GM21447 (cell line): ENCODE data around the gene KLHL2.
"Not testable (repeated sequence)": the region's sequence is repeated elsewhere in the genome, so short reads cannot be mapped to it uniquely, and the experiment has no call there.

Experiments
- ATAC-seq: cut with Tn5 transposase; IDR thresholded peaks from one replicate; pipeline ENCODE4 v1.9.1; 2021; ENCODE audit not compliant: unreplicated experiment

KLHL2 gene

DNA sequence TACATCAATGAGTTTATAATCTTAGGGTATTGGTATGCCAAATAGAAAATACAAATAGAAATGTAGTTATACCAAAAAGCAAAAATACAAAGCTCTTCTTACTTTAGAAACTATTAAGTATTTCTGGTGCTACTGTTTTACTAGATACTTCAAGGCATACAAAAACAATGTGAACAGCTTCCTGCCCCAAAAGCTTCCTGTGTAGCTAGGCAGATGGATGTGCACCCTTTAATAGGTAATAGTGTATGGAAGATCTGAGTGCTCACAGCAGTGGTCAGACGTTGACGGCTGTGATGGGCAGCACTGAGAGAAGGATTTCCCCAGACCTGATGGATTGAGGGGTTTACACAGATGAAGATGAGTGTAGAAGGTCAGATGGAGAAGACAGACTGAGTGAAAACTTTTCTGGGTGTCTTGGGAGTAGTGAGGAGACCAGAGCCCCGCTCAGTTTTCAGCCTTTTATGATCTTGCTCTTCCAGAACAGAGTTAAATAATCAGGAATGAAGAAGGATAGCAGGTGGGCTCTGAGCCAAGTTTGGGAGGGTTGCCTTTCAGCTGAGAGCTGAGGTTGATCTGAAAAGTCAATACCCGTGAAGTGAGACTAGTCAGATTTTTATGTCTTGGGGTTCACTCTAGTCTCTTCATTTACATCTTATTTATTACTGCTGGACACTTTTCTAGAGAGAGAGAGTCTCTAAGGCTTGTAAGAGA is 22.3 kb downstream of the KLHL2 start:
- ATAC-seq: not testable (repeated sequence)

DNA sequence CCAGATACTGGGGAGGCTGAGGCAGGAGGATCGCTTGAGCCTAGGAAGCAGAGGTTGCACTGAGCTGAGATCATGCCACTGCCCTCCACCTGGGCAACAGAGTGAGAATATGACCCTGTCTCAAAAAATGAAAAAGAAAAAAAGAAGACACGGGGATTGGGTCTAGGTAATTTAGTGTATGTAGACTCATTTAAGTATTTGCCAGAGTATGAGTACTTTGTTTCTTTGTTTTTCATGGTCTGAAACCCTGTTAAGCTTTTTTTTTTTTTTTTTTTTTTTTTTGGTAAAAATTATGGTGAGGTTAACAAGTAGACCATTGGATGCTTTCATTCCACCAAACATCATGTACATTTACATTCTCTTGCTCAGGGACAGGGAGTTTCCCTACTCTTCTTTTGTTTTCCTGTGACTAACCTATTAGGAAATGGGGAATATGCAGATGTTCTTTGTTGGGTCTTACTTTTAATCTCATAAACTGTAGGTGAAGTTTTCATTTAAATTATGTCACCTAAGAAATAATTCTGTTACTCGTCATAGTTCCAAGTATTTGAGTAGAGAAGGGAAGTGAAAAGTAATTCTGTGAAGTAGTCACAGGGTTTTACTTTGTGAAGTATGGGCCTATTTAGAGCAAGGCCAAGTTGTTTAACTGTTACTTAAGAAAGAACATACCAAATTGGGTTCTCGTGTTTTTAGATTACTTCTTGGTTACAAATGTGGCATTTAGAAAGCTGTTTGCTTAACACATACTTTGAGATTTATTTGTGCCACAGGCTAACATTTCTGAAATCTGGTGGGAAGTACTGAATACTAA is 25.5 kb downstream of the KLHL2 start:
- peak; percentile 62 for ATAC-seq

DNA sequence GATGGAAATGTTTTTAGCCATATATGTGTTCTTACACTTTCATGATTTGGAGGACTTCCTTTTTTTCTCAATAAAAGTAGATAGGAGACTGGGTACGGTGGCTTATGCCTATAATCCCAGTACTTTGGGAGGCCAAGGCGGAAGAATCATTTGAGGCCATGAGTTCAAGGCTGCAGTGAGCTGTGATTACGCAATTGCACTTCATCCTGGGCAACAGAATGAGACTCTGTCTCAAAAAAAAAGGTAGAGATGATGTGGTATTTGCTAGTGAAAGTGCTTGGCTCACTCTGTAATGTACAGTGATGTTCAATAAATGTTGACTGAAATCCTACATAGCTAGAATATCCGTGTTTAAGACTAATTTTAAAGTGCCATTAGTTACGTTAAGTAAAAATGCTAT is 27.4 kb downstream of the KLHL2 start:
- ATAC-seq: no peak

DNA sequence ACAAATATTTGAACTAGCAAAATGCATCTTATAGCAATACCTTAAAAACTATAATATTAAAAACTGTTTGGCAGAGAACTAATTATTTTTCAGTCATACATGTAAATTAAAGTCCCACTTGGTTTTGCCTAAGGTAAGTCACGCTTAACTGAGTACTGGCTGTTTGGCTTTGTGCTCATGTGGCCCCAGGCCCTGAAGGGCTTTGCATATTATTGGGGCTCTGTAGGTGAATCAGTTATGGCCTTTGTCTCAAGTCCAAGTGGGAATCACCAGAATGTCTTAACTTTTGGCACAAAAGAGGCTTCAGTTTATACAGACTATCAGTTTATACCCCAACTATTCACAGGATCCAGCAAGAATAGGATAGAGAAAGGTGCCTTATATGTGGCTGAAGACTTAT is 29.5 kb downstream of the KLHL2 start:
- ATAC-seq: not testable (repeated sequence)

DNA sequence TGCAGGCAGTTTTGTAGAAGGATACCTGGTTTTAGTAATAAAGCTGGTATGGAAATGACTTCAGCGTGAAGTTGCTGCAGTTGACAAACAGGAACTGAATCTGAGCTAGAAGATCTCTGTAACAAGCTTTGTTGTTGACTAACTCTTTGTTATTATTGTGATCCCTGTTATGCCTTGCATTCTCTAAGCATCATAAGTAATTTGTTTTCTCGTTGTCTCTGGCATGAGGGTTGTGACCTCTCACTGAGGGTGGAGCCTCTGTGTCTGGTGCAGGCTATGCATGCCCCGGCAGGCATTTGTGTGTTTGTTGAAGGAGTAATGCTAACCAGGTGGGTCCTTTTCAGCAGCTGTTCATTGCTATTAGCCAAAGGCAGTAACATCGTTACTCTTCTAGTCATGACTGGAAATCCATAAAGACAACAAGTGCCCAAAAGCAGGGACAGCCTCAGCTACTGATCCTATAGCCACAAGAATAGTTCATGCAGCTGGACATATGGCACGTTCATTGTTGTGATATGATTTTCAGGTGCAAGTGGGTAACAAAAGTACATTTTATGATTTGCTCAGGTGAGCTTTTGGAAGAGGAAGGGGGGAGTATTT is 30.8 kb downstream of the KLHL2 start:
- ATAC-seq: peak; percentile 69

DNA sequence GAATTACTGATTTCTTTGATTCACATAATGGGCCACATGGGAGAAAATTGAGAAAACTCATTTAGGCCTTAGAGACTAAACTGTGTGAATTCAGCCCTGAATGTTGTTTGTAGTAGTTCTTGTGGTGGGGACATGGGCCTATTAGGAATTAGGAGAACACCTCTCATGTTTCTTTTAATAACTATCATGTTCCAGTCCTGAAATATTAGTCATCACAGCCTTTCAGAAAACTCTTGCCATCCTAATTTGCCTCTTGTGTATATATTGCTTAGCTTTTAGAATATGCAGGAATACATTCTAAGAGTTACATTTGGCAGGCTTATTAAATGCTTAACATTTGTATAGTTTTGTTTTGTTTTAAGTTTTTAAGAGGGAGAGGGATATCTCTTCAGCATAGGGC is 33.4 kb downstream of the KLHL2 start:
- ATAC-seq: not testable (repeated sequence)

DNA sequence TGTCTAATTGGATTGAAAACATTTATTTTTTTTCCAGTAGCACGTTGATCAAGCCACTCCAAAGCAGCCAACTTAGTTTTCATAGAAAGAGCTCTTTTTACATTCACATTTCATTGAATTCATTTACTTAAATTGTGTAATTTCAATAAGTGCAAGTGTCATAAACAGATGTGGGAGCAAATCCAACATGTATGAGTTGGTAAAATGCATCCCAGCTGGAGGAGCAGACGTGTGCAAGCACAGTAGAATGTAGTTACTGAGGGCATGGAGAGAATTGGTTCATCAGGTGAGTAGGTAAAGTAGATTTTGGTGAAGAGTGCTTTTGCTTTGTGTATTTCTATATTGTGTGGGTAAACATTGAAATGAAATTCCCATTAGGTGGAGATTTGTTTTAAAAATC is 36.8 kb downstream of the KLHL2 start:
- not testable (repeated sequence) for ATAC-seq

DNA sequence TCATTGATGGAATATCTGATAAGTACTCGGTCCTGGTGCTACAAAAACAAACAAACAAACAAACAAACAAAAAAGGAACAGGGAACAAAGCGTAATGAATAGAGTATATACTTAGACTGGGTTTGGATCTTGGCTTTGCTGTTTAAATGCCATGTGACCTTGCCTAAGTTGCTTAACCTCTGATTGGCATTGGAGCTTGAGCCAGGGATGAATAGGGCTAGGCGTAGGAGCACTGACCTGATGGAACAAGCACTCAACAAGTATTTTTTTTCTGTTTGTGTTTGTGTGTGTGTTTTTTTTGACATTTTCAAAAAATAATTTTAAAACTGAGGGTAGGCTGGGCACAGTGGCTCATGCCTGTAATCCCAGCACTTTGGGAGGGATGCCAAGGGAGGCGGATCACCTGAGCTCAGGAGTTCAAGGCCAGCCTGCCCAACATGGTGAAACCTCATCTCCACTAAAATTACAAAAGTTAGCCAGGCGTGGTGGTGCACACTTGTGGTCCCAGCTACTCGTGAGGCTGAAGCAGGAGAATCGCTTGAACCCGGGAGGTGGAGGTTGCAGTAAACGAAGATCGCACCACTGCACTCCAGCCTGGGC is 37.3 kb downstream of the KLHL2 start:
- not testable (repeated sequence) for ATAC-seq

DNA sequence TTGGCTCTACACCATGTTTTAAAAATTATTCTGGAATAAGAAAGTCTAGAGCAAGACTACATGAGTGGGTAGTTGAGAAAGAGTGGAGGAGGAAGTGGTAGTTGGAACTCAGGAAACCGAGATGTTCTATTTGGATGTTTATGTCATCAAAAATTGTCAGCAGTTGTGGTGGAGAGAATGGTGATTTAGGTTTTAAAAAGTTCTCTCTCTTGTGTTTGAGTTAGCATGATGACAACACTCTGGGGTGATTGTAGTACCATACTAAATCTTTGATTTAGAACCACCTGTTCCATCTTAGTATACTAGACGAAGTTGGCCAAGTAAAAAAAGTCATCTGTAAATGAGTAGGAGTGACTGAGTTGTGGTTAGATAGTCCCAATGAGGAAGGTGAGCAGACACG is 40.7 kb downstream of the KLHL2 start:
- no peak for ATAC-seq

DNA sequence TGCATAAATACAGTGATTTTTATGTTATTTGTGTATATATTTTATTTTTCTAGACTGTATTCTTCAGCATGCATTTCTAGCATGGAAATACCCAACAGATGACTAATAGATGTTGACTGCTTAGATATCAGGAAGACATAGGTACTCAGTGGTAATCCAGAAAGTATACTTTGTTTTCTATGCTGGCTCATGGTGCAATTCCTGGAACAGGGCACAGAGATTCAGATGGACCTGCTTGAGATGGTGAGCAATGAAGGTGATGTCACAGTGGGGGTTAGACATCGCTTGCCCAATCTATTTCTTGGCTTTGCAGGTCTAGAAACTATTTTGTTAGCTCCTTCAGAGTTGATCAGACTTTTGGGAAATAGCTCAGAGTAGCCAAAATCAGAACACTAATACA is 41.5 kb downstream of the KLHL2 start:
- ATAC-seq: not testable (repeated sequence)

DNA sequence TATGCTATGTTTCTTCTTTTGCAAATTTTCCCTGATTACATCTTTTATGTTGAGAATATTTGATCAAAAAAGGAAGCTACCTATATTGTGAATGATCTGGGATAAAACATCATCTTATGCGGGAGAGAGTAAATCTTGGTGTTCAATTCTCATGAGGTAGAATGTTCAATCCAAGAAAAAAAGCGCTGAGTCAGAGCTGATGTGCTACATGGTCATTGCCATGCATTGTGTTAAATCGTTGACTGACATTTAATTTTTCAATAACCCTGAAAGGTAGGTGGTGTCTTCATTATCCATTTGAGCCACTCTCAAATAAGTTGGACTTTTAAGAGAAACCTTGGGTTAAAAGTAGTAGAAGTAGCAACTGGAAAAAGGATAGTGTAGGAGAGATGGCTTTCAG is 47.4 kb downstream of the KLHL2 start:
- not testable (repeated sequence) for ATAC-seq

DNA sequence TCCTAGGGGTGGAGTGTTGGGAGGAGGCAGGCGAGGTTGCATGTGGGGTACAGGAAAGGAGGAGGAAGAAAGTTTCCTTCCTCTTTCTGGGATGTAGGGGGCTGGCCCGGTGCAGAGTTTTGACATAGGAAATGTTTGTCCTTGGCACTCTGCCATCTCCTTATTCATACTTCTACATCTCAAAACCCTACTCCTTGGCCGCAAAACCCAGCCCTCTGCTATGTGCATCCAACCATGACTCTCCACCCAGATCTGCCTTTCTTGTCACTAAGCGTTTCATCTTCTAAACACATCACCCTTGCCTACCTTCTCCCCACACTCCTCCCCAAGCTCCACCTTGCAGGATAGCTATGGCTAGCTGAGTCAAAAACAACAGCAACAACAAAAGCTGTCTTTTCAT is 48.1 kb downstream of the KLHL2 start:
- ATAC-seq: peak; percentile 92

DNA sequence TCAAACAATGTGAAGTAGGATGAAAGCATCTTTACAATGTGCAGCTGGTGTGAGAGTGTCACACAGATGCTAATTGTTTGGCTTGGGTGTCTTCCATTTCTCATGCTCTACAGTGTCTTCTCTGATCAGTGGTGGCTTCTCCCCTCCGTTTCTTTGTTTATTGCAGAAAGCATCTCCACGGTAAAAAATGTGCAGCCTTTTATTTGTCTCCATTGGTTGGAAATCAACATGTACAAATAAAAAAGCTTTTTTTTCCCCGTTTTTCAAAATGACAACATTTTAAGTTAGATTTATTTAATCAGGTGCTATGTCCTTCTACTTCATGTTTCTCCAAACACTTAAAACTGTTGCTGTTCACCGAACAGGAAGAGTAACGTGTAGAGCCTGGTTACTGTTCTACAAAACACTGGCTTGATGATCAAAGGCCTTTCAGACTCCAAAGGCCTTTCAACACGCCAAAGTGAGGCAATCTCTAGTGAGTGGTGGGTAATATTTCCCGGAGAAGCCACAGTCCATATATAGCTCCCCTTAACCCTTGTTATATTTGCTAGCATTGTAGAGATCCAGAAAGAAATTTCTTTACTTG is 48.8 kb downstream of the KLHL2 start:
- not testable (repeated sequence) for ATAC-seq

DNA sequence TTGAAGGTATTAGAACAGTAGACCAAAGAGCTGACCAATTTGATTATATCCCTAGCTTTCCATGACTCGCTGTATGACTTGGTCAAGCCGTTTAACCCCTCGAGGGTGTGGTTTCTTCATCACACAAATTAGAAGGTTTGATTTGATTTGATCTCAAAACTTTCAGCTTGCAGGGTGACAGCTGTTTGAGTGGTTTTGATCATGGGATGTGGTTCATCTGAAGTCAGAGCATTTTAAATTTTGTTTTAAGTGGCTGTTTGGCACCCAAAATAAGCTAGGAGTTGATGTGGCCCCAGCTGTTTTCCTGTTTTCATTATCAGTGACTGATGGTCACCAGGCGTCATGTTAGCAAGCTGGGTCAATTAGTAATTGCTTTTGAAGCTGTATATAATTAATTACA is 52.4 kb downstream of the KLHL2 start:
- ATAC-seq: not testable (repeated sequence)

DNA sequence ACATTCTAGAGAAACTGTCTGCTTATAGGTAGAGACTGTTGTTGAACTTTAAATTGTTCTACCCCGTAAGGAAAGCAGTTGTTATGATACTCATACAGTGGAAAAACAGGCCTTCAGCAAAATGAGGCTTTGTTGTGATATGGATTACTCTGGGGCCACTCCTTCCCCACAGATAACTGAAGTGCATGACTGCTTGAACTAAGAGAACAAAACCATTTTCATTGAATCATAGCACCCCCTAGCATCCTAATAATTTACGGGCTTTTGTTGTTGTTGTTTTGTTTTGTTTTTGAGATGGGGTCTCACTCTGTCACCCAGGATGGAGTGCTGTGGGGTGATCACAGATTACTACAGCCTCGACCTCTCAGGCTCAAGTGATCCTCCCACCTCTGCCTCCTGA is 54.9 kb downstream of the KLHL2 start:
- ATAC-seq: not testable (repeated sequence)

DNA sequence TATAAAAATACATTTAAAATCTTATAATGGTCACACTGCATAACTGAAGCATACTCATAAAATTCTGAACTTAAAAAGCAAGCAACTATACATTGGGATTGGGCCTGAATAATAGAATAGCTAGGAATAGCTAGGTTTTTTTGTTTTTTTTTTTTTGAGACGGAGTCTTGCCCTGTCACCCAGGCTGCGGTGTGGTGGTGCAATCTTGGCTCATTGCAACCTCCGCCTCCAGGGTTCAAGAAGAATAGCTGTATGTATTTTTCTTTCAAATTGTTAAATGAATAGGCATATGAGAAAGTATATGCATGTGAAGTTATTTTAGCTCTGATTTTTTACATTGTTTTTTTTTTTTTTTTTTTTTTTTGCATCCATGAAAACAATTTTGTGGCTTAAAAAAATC is 56.1 kb downstream of the KLHL2 start:
- not testable (repeated sequence) for ATAC-seq

DNA sequence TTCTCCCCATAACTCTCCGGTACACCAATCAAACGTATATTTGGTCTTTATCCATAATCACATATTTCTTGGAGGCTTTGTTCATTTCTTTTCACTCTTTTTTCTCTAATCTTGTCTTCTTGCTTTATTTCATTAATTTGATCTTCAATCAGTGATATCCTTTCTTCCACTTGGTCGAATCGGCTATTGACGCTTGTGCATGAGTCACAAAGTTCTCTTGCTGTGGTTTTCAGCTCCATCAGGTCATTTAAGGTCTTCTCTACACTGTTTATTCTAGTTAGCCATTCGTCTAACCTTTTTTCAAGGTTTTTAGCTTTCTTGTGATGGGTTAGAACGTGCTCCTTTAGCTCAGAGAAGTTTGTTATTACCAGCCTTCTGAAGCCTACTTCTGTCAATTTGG is 62.6 kb downstream of the KLHL2 start:
- not testable (repeated sequence) for ATAC-seq

DNA sequence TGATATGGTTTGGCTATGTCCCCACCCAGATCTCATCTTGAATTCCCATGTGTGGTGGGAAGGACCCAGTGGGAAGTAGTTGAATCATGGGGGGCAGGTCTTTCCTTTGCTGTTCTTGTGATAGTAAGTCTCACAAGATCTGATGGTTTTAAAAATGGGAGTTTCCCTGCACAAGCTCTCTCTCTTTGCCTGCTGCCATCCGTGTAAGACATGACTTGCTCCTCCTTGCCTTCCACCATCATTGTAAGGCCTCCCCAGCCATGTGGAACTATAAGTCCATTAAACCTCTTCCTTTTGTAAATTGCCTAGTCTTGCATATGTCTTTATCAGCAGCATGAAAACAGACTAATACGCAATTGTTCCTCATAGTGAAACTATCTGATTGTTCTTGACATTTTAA is 66.1 kb downstream of the KLHL2 start:
- ATAC-seq: not testable (repeated sequence)

DNA sequence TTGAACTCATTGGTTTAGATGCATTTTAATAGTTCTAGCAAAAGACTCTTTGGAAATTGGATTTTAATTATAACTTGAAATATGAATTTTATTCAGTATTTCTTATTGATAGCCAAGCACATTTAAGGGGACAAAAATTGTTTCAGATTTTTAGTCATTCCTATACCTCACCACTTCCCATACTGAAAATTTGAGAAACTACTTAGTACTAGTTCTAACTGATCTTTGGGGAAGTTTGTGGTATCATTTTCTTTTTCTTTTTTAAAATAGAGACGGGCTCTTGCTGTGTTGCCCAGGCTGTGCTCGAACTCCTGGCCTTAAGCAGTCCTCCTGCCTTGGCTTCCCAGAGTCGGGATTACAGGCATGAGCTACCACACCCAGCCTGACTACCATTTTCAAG is 68.0 kb downstream of the KLHL2 start:
- not testable (repeated sequence) for ATAC-seq

DNA sequence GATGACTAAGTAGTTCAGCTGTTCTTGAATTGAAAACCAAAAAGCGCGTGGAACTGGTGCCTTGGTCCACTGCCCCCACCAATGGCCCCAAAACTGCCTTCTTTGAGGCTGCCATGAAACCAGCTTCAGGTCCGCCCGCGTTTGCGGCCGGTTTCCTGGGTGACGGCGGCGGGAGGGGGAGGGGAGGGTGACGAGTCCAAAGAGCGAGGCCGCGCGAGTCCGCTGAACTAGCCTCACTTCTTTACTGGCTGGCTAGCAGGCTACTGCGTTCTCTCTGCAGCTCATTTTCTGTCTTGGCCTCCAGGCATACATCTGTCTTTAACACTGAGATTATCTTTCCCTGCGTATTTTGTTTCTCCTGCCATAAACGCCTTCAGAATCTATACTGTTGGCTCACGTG is 72.2 kb downstream of the KLHL2 start:
- not testable (repeated sequence) for ATAC-seq

DNA sequence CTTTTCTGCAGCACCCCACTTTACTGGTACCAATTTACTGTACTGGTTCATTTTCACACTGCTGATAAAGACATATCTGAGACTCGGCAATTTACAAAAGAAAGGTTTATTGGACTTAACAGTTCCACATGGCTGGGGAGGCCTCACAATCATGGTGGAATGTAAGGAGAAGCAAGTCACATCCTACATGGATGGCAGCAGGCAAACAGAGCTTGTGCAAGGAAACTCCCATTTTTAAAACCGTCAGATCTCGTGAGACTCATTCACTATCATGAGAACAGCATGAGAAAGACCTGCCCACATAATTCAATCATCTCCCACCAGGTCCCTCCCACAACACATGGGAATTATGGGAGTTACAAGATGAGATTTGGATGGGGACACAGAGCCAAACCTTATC is 77.3 kb downstream of the KLHL2 start:
- not testable (repeated sequence) for ATAC-seq
